Esophagus mucosa (tissue), 1 donor: Measurements from ENCODE around the gene ARFGAP1. TPM values are rescaled to one million over a fixed set of nuclear protein-coding genes. Genes with fewer than 3 reads are reported as not detected.

Experiments used
- ATAC-seq: fragments of 200-7000 bp; cut with Tn5 transposase; one replicate; pipeline ENCODE4 v1.9.1; 2020
- total RNA-seq: library from RNA; stranded (reverse); gene quantifications from one replicate; pipeline ENCODE4 v1.2.4, GENCODE V29; 2023
- donor health status: DM: yes; HTN: yes; CAD: no.

The ARFGAP1 gene
- total RNA-seq, 1 donor from 2014 or later, result 26.3 TPM

DNA sequence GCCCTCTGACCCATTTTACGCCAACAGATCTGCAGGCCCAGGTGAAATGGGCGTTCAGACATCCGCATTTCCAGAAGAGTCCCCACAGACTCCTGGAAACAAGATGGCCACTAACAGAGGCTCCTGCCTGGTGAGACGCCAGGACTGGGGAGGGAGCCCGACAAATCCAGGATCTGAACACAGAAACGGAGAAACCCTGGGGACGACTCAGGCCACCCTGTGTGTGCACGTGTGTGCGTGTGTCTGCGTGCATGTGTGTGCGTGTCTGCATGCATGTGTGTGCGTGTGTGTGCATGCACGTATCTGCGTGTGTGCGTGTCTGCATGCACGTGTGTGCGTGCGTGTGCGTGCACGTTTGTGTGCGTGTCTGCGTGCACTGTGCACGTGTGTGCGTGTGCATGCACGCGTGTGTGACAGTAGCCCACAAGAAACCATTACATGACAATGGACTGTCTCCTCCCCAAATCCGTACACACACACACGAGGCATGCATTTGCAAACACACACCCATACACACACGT, 63.7 kb downstream of the ARFGAP1 start:
- ATAC-seq, result no peak

DNA sequence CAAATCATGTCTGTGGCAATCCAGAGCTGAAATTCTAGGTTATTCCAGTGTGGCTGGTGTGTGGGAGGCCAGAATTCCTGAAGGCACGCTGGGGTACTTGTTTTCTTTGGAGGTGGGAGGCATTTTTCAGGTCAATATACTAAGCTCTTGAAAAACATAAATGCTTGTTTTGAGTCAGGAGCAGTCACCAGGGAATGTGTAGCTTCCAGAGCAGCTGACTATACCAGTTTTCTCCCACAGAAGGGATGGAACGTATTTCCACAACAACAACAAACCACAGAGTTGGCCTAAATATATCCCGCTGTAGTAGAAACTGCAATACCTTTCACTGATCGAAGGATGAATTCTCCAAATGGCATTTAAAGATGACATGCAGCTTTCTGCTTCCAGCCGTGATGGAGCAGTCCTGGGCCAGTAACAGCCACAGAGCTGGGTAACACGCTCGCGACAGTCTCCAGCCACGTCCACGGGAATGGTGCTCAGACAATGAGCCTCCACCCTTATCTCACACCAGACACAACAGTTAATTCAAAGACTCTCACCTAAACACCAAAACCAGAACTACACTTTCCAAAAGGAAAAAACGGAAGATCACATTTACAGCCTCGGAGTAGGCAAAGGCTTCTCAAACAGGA, 65.3 kb downstream of the ARFGAP1 start:
- no peak for ATAC-seq

Other genes starting within 250 kb of the ARFGAP1 start
- 22.5 TPM for gene YTHDF1, start 56.7 kb upstream of the ARFGAP1 start, total RNA-seq
- gene BIRC7, start 36.9 kb upstream of the ARFGAP1 start, total RNA-seq, result not detected
- not detected for gene NKAIN4, start 18.4 kb upstream of the ARFGAP1 start, total RNA-seq
- gene COL20A1, start 20.4 kb downstream of the ARFGAP1 start, total RNA-seq, result not detected
- not detected for gene CHRNA4, start 88.5 kb downstream of the ARFGAP1 start, total RNA-seq
- gene KCNQ2, start 199.8 kb downstream of the ARFGAP1 start, total RNA-seq, result not detected
- 0.76 TPM for gene EEF1A2, start 226.3 kb downstream of the ARFGAP1 start, total RNA-seq
- 459 TPM for gene PPDPF, start 248.0 kb downstream of the ARFGAP1 start, total RNA-seq